HepG2 (cell line): Measurements from ENCODE around the gene RGL3. TPM values are rescaled to one million over a fixed set of nuclear protein-coding genes. Genes with fewer than 3 reads are reported as not detected.
A peak's percentile ranks its signal among the peaks of the same experiment; 100 is the strongest.
"Not testable (repeated sequence)": the region's sequence is repeated elsewhere in the genome, so short reads cannot be mapped to it uniquely, and the experiment has no call there.

Experiments used
- ATAC-seq: fragments of 200-7000 bp; cut with Tn5 transposase; 3 replicates; pipeline ENCODE4 v1.9.1; 2020; ENCODE audit warnings: mild to moderate bottlenecking, moderate library complexity
- BruUV-seq: library from RNA; stranded (reverse); fragments of 400-500 nt; replicated peaks from 2 replicates; lab custom pipeline; 2021; lab: Mats Ljungman, UMichigan
- CTCF ChIA-PET: fragments of 300-600 bp; formaldehyde crosslinking; extraction: SDS; loops from one replicate; lab custom pipeline; 2021; ENCODE audit warnings: low total read pairs, inconsistent platforms, low intra/inter-chr PET ratio; lab: Yijun Ruan, JAX
- POLR2A ChIA-PET: fragments of 350-600 bp; sonication (Branson Sonifier 250); formaldehyde crosslinking; loops from one replicate; lab custom pipeline; 2020; ENCODE audit warnings: antibody characterized with exemption, inconsistent platforms; lab: Yijun Ruan, JAX
- DNase-seq: peaks from one replicate; pipeline ENCODE4 v3.0.0-alpha.2; 2015; ENCODE audit warnings: low spot score
- FAIRE-seq: peaks from 3 replicates; lab custom pipeline; 2011; peaks lifted over from hg19 to GRCh38; lab: Jason Lieb, UNC
- H2AFZ ChIP-seq: one replicate; pipeline ENCODE4 v1.6.1; 2011; ENCODE audit warnings: low read length, inconsistent platforms
- H3K27ac ChIP-seq: fragments of 300-600 bp; 3 replicates; pipeline ENCODE4 v1.8.0; 2011; ENCODE audit warnings: mixed run types, mild to moderate bottlenecking, mixed read lengths, low read length, inconsistent platforms; ENCODE audit not compliant: insufficient read depth; ENCODE audit errors: extremely low read length
- H3K27me3 ChIP-seq, 2 experiments: fragments of 200-600 bp in 1 of 2; 2 replicates in 1 of 2; 3 replicates in 1 of 2; pipeline versions ENCODE4 v1.6.0 to v1.8.0; 2011; ENCODE audit warnings: low read length in 2 of 2, mild to moderate bottlenecking in 2 of 2, moderate library complexity in 2 of 2, inconsistent platforms in 1 of 2; ENCODE audit not compliant: insufficient read depth in 2 of 2, control insufficient read depth in 1 of 2
- H3K36me3 ChIP-seq, 2 experiments: fragments of 200-600 bp in 1 of 2; replicated peaks in 1 of 2; 2 replicates in 1 of 2; 3 replicates in 1 of 2; pipeline versions ENCODE4 v1.5.1 to v1.8.0; 2011; ENCODE audit warnings: low read length in 2 of 2, inconsistent platforms in 1 of 2; ENCODE audit not compliant: insufficient read depth in 2 of 2, control insufficient read depth in 1 of 2
- H3K4me1 ChIP-seq: 2 replicates; pipeline ENCODE4 v1.5.1; 2012; ENCODE audit warnings: low read length, inconsistent platforms; ENCODE audit not compliant: insufficient read depth
- H3K4me2 ChIP-seq: 2 replicates; pipeline ENCODE4 v1.6.0; 2011; ENCODE audit warnings: low read depth, low read length, inconsistent platforms
- H3K4me3 ChIP-seq, 3 experiments: fragments of 200-600 bp in 1 of 3; sonication (generic), shearing (Covaris generic) in 1 of 3; replicated peaks in 1 of 3; 2 replicates each; pipeline ENCODE4 v1.5.1; 2011 to 2016; ENCODE audit warnings: low read length in 3 of 3, inconsistent platforms in 2 of 3, low read depth in 2 of 3, mild to moderate bottlenecking in 2 of 3, control low read depth in 1 of 3, mixed read lengths in 1 of 3; ENCODE audit not compliant: insufficient read depth in 1 of 3
- H3K79me2 ChIP-seq: one replicate; pipeline ENCODE4 v1.6.1; 2011; ENCODE audit warnings: low read length, inconsistent platforms; ENCODE audit not compliant: insufficient read depth
- H3K9ac ChIP-seq: 2 replicates; pipeline ENCODE4 v1.6.0; 2011; ENCODE audit warnings: mild to moderate bottlenecking, low read depth, low read length, inconsistent platforms; ENCODE audit not compliant: insufficient read depth
- H3K9me3 ChIP-seq: 2 replicates; pipeline ENCODE4 v1.5.1; 2012; ENCODE audit warnings: mild to moderate bottlenecking, low read length
- H4K20me1 ChIP-seq: 2 replicates; pipeline ENCODE4 v1.6.0; 2011; ENCODE audit warnings: inconsistent platforms, mild to moderate bottlenecking, low read length, moderate library complexity; ENCODE audit not compliant: insufficient read depth
- CHD2 ChIP-seq: IDR thresholded peaks from 2 replicates; pipeline ENCODE4 v1.6.1; 2011; ENCODE audit warnings: low read depth, low read length, improper control_type of control experiment
- KDM1A ChIP-seq: IDR thresholded peaks from 2 replicates; pipeline ENCODE4 v1.6.1; 2016; ENCODE audit warnings: missing compliant biosample characterization
- ZMYM3 ChIP-seq: sonication (generic); formaldehyde crosslinking; IDR thresholded peaks from 2 replicates; pipeline ENCODE4 v1.5.1; 2020; ENCODE audit warnings: mild to moderate bottlenecking, missing genetic modification reagents
- ZNF75D ChIP-seq: sonication (generic); formaldehyde crosslinking; IDR thresholded peaks from 2 replicates; pipeline ENCODE4 v1.8.1; 2023; ENCODE audit warnings: missing genetic modification reagents, mild to moderate bottlenecking, borderline replicate concordance
- WGBS: methylation state at CpG from one replicate; pipeline ENCODE4 v1.1.6; 2017; ENCODE audit warnings: low lambda C conversion rate; 5-methylcytosine and 5-hydroxymethylcytosine counted together
- in situ Hi-C: cut with HindIII; loops from 2 replicates; pipeline ENCODE4 v1.10.0; 2017; ENCODE audit warnings: low pct_unique_long_range_greater_than_20kb; ENCODE audit not compliant: extremely low pct_ligation_motif_present
- intact Hi-C: fragments of 100-400 bp; cut with micrococcal nuclease; formaldehyde crosslinking; loops from one replicate; pipeline ENCODE4 v1.10.0; 2022; ENCODE audit not compliant: unreplicated experiment
- polyA plus RNA-seq, 8 experiments: library from polyadenylated mRNA; depleted of rRNA in 3 of 8; stranded (reverse) in 7 of 8; unstranded in 1 of 8; fragments of >200 nt; fragmentation: Illumina TruSeq in 4 of 8; extraction: Trizol in 4 of 8; gene quantifications; 2 replicates each; pipeline versions ENCODE4 v1.2.1 to v1.2.3, GENCODE V29; 2011 to 2016; ENCODE audit warnings: low read depth in 4 of 8, missing spikeins in 1 of 8, mixed read lengths in 1 of 8; ENCODE audit not compliant: insufficient read depth in 1 of 8
- total RNA-seq, 5 experiments: library from RNA; depleted of rRNA; stranded (reverse); fragments of >200 nt; fragmentation: Illumina TruSeq; extraction: Trizol; gene quantifications; 2 replicates each; pipeline ENCODE4 v1.2.3, GENCODE V29; 2016; ENCODE audit warnings: low read depth in 1 of 5
- TF ChIP-seq, protein P1 (sequence below): sonication (generic); formaldehyde crosslinking; IDR thresholded peaks from 2 replicates; pipeline ENCODE4 v1.5.1; 2020; ENCODE audit warnings: missing genetic modification reagents, mild to moderate bottlenecking, borderline replicate concordance
- TF ChIP-seq, protein P2 (sequence below): sonication (generic); formaldehyde crosslinking; IDR thresholded peaks from 2 replicates; pipeline ENCODE4 v1.4.0; 2020; ENCODE audit warnings: missing genetic modification reagents, borderline replicate concordance
- TF ChIP-seq, protein P3 (sequence below): fragments of 450-650 bp; IDR thresholded peaks from 2 replicates; pipeline ENCODE4 v1.6.1; 2016
- TF ChIP-seq, protein P4 (sequence below): sonication (generic); formaldehyde crosslinking; IDR thresholded peaks from 2 replicates; pipeline ENCODE4 v1.5.0; 2020; ENCODE audit warnings: mild to moderate bottlenecking, missing genetic modification reagents, moderate library complexity

Gene RGL3
- total and polyA plus RNA-seq, 2 of the 13 experiments (the other 11 are each of a cell fraction or from before 2014, with no cell fraction given): 4.2 to 7.6 TPM

- TF ChIP-seq, protein P1, sequence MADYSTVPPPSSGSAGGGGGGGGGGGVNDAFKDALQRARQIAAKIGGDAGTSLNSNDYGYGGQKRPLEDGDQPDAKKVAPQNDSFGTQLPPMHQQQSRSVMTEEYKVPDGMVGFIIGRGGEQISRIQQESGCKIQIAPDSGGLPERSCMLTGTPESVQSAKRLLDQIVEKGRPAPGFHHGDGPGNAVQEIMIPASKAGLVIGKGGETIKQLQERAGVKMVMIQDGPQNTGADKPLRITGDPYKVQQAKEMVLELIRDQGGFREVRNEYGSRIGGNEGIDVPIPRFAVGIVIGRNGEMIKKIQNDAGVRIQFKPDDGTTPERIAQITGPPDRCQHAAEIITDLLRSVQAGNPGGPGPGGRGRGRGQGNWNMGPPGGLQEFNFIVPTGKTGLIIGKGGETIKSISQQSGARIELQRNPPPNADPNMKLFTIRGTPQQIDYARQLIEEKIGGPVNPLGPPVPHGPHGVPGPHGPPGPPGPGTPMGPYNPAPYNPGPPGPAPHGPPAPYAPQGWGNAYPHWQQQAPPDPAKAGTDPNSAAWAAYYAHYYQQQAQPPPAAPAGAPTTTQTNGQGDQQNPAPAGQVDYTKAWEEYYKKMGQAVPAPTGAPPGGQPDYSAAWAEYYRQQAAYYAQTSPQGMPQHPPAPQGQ: no peak
Measured at GRCh38 chr19:11461453-11461852, 42.3 kb upstream of the RGL3 start (continued).

DNA sequence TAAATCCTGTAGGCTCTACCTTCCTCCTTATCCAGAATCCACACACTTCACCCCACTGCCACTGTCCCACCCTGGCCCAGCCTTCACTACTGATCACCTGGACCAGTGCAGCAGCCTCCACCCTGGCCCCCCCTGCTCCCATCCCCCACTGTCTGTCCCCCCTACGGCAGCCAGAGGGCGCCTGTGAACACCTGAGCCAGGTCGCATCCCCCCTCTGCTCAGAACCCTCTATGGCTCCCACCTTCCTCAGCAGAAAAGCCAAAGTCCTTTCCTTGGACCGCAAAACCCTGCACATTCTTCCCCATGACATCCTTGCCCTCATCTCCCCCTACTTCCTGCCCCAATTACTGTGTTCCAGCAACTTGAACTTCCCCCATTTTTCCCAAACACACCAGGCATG is 41.1 kb upstream of the RGL3 start:
- Histone ChIP-seq H3K4me3 (no peak overlapping the region), H3K36me3 (no peaks in the 10 kb centered on the region), H3K27ac (no peak overlapping the region), H4K20me1 (no peaks in the 10 kb centered on the region), H3K4me1 (no peaks in the 10 kb centered on the region), H2AFZ (no peak overlapping the region), H3K79me2 (no peaks in the 10 kb centered on the region), H3K9me3 (no peaks in the 10 kb centered on the region), H3K9ac (no peak overlapping the region), H3K27me3 (peaks cover 1 to 10% of the 10 kb centered on the region in 2 experiments; a peak in 1 of 5 replicates), H3K4me2 (no peak overlapping the region)
- in situ Hi-C loops: no loop called here
- intact Hi-C loops: no loop called here
- TF ChIP-seq ZNF75D (CRISPR knock-in tag) (no peak), CHD2 (peak; percentile 21; the same call in 1 of the 2 replicates), ZMYM3 (CRISPR knock-in tag) (peak; percentile 88), KDM1A (CRISPR knock-in tag) (0 out of 2 replicates have a peak, but pooled peaks have one; percentile 27)
- TF ChIP-seq, protein P2, sequence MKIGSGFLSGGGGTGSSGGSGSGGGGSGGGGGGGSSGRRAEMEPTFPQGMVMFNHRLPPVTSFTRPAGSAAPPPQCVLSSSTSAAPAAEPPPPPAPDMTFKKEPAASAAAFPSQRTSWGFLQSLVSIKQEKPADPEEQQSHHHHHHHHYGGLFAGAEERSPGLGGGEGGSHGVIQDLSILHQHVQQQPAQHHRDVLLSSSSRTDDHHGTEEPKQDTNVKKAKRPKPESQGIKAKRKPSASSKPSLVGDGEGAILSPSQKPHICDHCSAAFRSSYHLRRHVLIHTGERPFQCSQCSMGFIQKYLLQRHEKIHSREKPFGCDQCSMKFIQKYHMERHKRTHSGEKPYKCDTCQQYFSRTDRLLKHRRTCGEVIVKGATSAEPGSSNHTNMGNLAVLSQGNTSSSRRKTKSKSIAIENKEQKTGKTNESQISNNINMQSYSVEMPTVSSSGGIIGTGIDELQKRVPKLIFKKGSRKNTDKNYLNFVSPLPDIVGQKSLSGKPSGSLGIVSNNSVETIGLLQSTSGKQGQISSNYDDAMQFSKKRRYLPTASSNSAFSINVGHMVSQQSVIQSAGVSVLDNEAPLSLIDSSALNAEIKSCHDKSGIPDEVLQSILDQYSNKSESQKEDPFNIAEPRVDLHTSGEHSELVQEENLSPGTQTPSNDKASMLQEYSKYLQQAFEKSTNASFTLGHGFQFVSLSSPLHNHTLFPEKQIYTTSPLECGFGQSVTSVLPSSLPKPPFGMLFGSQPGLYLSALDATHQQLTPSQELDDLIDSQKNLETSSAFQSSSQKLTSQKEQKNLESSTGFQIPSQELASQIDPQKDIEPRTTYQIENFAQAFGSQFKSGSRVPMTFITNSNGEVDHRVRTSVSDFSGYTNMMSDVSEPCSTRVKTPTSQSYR (CRISPR knock-in tag): peak; percentile 34; the same call in 1 of the 2 replicates
- TF ChIP-seq, protein P3, sequence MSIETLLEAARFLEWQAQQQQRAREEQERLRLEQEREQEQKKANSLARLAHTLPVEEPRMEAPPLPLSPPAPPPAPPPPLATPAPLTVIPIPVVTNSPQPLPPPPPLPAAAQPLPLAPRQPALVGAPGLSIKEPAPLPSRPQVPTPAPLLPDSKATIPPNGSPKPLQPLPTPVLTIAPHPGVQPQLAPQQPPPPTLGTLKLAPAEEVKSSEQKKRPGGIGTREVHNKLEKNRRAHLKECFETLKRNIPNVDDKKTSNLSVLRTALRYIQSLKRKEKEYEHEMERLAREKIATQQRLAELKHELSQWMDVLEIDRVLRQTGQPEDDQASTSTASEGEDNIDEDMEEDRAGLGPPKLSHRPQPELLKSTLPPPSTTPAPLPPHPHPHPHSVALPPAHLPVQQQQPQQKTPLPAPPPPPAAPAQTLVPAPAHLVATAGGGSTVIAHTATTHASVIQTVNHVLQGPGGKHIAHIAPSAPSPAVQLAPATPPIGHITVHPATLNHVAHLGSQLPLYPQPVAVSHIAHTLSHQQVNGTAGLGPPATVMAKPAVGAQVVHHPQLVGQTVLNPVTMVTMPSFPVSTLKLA: no peak
- TF ChIP-seq, protein P4, sequence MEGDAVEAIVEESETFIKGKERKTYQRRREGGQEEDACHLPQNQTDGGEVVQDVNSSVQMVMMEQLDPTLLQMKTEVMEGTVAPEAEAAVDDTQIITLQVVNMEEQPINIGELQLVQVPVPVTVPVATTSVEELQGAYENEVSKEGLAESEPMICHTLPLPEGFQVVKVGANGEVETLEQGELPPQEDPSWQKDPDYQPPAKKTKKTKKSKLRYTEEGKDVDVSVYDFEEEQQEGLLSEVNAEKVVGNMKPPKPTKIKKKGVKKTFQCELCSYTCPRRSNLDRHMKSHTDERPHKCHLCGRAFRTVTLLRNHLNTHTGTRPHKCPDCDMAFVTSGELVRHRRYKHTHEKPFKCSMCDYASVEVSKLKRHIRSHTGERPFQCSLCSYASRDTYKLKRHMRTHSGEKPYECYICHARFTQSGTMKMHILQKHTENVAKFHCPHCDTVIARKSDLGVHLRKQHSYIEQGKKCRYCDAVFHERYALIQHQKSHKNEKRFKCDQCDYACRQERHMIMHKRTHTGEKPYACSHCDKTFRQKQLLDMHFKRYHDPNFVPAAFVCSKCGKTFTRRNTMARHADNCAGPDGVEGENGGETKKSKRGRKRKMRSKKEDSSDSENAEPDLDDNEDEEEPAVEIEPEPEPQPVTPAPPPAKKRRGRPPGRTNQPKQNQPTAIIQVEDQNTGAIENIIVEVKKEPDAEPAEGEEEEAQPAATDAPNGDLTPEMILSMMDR (CRISPR knock-in tag): peak; percentile 42
- no peak for DNase-seq
- ChIA-PET POLR2A (no interaction called here), CTCF (no interaction called here)
- FAIRE-seq: no peak
- no TSS peak for BruUV-seq
- ATAC-seq: no peak
- WGBS: 6% methylated on average over 4 of the region's 4 CpGs

GRCh38 chr19:11458912-11459311 is 39.8 kb upstream of the RGL3 start:
- H3K27me3 ChIP-seq: peaks cover 1 to 12% of the 10 kb centered on the region in 2 experiments; a peak in 2 of 5 replicates
- H3K4me1 ChIP-seq, CTCF ChIA-PET, H3K9ac ChIP-seq, H3K27ac ChIP-seq, BruUV-seq, H3K36me3 ChIP-seq, intact Hi-C loops, H3K4me3 ChIP-seq, H3K4me2 ChIP-seq, H2AFZ ChIP-seq, H4K20me1 ChIP-seq, ATAC-seq, DNase-seq, H3K9me3 ChIP-seq, H3K79me2 ChIP-seq, POLR2A ChIA-PET, FAIRE-seq: not testable (repeated sequence)
- 28% methylated on average over 11 of the region's 11 CpGs for WGBS
- in situ Hi-C loops: loop anchor here (10.0 kb wide), 1 partner anchor 174 kb away; no protein-coding TSS in a partner anchor
